ENCODE results near the gene COL8A1. TPM values are rescaled to one million over a fixed set of nuclear protein-coding genes. Genes with fewer than 3 reads are reported as not detected.

COL8A1 gene
- total and polyA plus RNA-seq, 2 donors (not counting 1 experiment from before 2014, with no cell fraction given), result 0.12 TPM; not detected in 1

DNA sequence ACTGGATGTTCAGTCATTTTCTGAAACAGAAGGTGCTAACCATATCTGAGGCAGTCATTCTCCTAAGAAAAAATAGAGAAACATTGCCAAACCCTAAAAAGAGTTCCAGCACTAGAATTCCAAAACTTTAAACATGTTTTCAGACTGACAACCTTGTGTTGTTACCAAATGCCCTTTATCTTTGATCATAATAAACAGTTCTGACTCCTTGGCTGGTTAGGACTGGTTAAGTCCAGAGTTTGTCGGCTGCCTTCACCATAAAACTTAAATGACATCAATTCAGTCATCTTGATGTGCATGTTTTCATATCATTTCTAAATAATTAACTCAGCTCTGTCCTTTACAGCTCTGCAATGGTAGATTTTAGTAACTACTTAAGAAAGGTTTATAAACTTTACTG lies 68.0 kb downstream of the COL8A1 start:
- ATAC-seq (ENCODE audit: low read depth) (no peak), DNase-seq (no peak)
- Mint-ChIP-seq H3K4me3 (no peak overlapping the region), H3K27ac (no peak overlapping the region), H3K4me1 (no peaks in the 10 kb centered on the region), H3K9me3 (ENCODE audit: insufficient read depth) (no peaks in the 10 kb centered on the region), H3K27me3 (no peaks in the 10 kb centered on the region)
- intact Hi-C loops (cut with micrococcal nuclease), result no loop called here
- TF ChIP-seq EZH2 (IDR thresholded peaks at IDR 0.05; ENCODE audit: borderline replicate concordance, insufficient read depth, low read depth, low read length, poor library complexity, severe bottlenecking), result no peak
- TF ChIP-seq, protein P1, sequence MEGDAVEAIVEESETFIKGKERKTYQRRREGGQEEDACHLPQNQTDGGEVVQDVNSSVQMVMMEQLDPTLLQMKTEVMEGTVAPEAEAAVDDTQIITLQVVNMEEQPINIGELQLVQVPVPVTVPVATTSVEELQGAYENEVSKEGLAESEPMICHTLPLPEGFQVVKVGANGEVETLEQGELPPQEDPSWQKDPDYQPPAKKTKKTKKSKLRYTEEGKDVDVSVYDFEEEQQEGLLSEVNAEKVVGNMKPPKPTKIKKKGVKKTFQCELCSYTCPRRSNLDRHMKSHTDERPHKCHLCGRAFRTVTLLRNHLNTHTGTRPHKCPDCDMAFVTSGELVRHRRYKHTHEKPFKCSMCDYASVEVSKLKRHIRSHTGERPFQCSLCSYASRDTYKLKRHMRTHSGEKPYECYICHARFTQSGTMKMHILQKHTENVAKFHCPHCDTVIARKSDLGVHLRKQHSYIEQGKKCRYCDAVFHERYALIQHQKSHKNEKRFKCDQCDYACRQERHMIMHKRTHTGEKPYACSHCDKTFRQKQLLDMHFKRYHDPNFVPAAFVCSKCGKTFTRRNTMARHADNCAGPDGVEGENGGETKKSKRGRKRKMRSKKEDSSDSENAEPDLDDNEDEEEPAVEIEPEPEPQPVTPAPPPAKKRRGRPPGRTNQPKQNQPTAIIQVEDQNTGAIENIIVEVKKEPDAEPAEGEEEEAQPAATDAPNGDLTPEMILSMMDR (IDR thresholded peaks at IDR 0.05), result no peak
- H3K79me2 ChIP-seq (ENCODE audit: control insufficient read depth, insufficient read depth, low read length), result no peaks in the 10 kb centered on the region
- CTCF ChIA-PET, result no interaction called here
- no peaks in the 10 kb centered on the region for H3K36me3 ChIP-seq (replicated peaks in 1 of 2; ENCODE audit: control extremely low read depth in 1 of 2, control insufficient read depth in 1 of 2, extremely low read depth in 1 of 2, insufficient read depth in 2 of 2, low read length in 1 of 2)
- no peak overlapping the region for H3K9ac ChIP-seq (ENCODE audit: low read length)
- H3K4me1 ChIP-seq (ENCODE audit: control insufficient read depth in 2 of 2, insufficient read depth in 2 of 2, low read length in 2 of 2), result no peaks in the 10 kb centered on the region
- H3K4me3 ChIP-seq (ENCODE audit: control extremely low read depth in 1 of 5, extremely low read depth in 1 of 5, insufficient read depth in 1 of 5, low read depth in 2 of 5, low read length in 4 of 5), result no peak overlapping the region
- no peak overlapping the region for H3K4me2 ChIP-seq (replicated peaks; ENCODE audit: low read depth, low read length, poor library complexity, severe bottlenecking)
- H3K9me3 ChIP-seq (ENCODE audit: control extremely low read depth in 1 of 3, control insufficient read depth in 2 of 3, insufficient read depth in 1 of 3, low read length in 2 of 3), result no peaks in the 10 kb centered on the region
- no peaks in the 10 kb centered on the region for H3K27me3 ChIP-seq (replicated peaks in 1 of 4; ENCODE audit: control extremely low read depth in 1 of 4, control insufficient read depth in 3 of 4, insufficient read depth in 4 of 4, low read length in 3 of 4)
- no peak overlapping the region for H2AFZ ChIP-seq (ENCODE audit: insufficient read depth, low read depth, low read length, poor library complexity, severe bottlenecking)
- WGBS (ENCODE audit: insufficient coverage), result no CpG with 5 or more reads among the region's 1 CpG
- no peak overlapping the region for H3K27ac ChIP-seq (ENCODE audit: low read length in 2 of 2)
- POLR2A ChIA-PET, result no interaction called here
- no peaks in the 10 kb centered on the region for H4K20me1 ChIP-seq (ENCODE audit: control insufficient read depth, insufficient read depth, low read length, poor library complexity, severe bottlenecking)

DNA sequence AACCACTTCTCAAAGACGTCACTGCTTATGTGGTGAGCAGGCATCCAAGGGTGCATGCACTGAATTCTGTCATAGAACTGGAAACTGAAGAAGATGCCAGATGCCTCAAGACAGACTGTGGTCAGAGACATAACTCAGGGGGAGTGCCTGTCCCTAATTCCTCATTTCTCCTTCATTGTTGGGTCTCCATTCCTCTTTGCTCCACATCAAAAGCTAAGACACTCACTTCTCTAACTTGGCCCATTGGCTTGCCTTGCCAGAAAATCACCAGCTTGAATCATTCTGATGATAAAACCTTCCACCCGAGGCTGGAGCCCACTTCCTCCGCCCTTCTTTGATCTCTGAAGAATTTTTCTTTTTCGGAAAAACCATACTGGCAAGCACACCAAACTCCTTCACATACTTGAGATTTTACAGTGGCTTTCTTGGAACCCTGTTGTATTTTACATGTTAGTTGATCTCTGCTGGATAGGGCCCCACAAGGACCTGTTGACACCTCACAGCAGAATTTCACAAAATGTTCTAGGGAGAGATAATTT lies 69.9 kb downstream of the COL8A1 start:
- TF ChIP-seq EZH2 (IDR thresholded peaks at IDR 0.05; ENCODE audit: borderline replicate concordance, insufficient read depth, low read depth, low read length, poor library complexity, severe bottlenecking), result no peak
- TF ChIP-seq, protein P1 (IDR thresholded peaks at IDR 0.05), result no peak
- Histone ChIP-seq H3K27ac (ENCODE audit: low read length in 2 of 2) (no peak overlapping the region), H3K4me2 (replicated peaks; ENCODE audit: low read depth, low read length, poor library complexity, severe bottlenecking) (no peak overlapping the region), H2AFZ (ENCODE audit: insufficient read depth, low read depth, low read length, poor library complexity, severe bottlenecking) (no peak overlapping the region), H4K20me1 (ENCODE audit: control insufficient read depth, insufficient read depth, low read length, poor library complexity, severe bottlenecking) (no peaks in the 10 kb centered on the region), H3K4me1 (ENCODE audit: control insufficient read depth in 2 of 2, insufficient read depth in 2 of 2, low read length in 2 of 2) (no peaks in the 10 kb centered on the region), H3K9me3 (ENCODE audit: control extremely low read depth in 1 of 3, control insufficient read depth in 2 of 3, insufficient read depth in 1 of 3, low read length in 2 of 3) (no peaks in the 10 kb centered on the region), H3K79me2 (ENCODE audit: control insufficient read depth, insufficient read depth, low read length) (no peaks in the 10 kb centered on the region), H3K4me3 (ENCODE audit: control extremely low read depth in 1 of 5, extremely low read depth in 1 of 5, insufficient read depth in 1 of 5, low read depth in 2 of 5, low read length in 4 of 5) (no peak overlapping the region), H3K9ac (ENCODE audit: low read length) (no peak overlapping the region), H3K36me3 (replicated peaks in 1 of 2; ENCODE audit: control extremely low read depth in 1 of 2, control insufficient read depth in 1 of 2, extremely low read depth in 1 of 2, insufficient read depth in 2 of 2, low read length in 1 of 2) (no peaks in the 10 kb centered on the region), H3K27me3 (replicated peaks in 1 of 4; ENCODE audit: control extremely low read depth in 1 of 4, control insufficient read depth in 3 of 4, insufficient read depth in 4 of 4, low read length in 3 of 4) (no peaks in the 10 kb centered on the region)
- 94% methylated on average over 2 of the region's 4 CpGs for WGBS (ENCODE audit: insufficient coverage)
- Mint-ChIP-seq H3K27ac (no peak overlapping the region), H3K9me3 (ENCODE audit: insufficient read depth) (no peaks in the 10 kb centered on the region), H3K4me3 (no peak overlapping the region), H3K4me1 (no peaks in the 10 kb centered on the region), H3K27me3 (no peaks in the 10 kb centered on the region)
- no peak for DNase-seq
- ATAC-seq (ENCODE audit: low read depth), result no peak
- intact Hi-C loops (cut with micrococcal nuclease), result no loop called here
- ChIA-PET CTCF (no interaction called here), POLR2A (no interaction called here)
